IPS-NIHi7 (cell line): Measurements from ENCODE around the gene SEMA4A.
"Not testable (repeated sequence)": the region's sequence is repeated elsewhere in the genome, so short reads cannot be mapped to it uniquely, and the experiment has no call there.

Experiments used
- DNase-seq: peaks from one replicate; pipeline ENCODE4 v3.0.0; 2012; ENCODE audit warnings: mixed read lengths; ENCODE audit errors: extremely low spot score

SEMA4A gene

GRCh38 chr1:156194300-156194652 lies 40.9 kb downstream of the SEMA4A start:
- DNase-seq, result no peak

DNA sequence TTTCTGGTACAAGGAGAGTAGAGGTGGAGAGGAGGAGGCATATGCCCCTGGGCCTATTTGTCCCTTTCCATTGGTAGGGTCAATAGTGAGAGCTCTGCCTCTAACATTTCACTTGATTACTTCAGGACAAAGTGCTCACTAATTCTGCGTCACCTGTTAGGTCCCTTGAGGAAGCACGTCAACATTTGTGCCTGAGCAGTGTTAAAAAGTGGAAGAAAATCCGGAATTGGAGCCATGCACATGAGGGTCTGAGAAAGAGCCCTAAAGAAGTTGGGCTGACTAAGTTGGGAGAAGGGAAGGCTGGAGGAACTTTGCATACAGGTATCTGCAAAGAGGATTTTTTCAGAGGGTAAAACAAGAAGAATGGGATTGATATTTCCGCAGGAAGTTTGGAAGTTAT lies 42.5 kb downstream of the SEMA4A start:
- DNase-seq, result no peak

- DNase-seq, result no peak
Observed at GRCh38 chr1:156196445-156196844, 43.1 kb downstream of the SEMA4A start.

DNA sequence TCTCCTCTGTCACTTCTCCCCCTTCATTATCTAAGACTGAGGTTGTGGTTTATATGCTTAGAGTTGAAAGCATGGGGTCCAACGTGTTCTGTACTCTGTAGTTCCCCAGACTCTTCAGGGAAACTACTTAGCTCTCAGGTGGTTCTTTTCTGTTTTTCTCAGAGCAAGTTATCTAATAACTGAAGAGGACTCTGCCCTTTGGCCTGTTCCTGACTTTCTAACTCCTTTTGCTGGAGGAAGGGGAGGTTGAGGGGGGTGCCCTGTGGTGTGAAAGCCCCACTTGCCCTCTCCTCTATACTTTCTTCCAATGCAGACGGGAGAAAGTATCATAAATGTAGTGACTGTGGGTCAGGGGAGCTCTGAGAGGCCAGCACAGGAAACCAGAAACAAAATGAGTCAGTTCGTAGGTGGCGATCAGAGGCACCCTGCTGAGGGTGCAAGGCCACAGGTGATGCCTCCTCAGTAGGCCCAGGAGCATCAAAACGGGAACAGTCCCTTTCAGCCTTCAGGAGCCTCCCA lies 45.5 kb downstream of the SEMA4A start:
- no peak for DNase-seq

DNA sequence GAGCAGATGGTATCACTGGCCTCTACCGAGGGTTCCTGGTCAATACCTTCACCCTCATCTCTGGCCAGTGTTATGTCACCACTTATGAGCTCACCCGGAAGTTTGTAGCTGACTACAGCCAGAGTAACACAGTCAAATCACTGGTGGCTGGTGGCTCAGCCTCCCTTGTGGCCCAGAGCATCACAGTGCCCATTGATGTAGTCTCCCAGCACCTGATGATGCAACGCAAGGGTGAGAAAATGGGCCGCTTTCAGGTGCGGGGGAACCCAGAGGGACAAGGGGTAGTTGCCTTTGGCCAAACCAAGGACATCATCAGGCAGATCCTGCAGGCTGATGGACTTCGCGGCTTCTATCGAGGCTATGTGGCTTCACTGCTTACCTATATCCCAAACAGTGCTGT lies 46.7 kb downstream of the SEMA4A start:
- DNase-seq, result no peak

GRCh38 chr1:156203331-156203730 lies 49.9 kb downstream of the SEMA4A start:
- DNase-seq, result no peak

- DNase-seq, result no peak
Observed at GRCh38 chr1:156204686-156205085, 51.3 kb downstream of the SEMA4A start.

DNA sequence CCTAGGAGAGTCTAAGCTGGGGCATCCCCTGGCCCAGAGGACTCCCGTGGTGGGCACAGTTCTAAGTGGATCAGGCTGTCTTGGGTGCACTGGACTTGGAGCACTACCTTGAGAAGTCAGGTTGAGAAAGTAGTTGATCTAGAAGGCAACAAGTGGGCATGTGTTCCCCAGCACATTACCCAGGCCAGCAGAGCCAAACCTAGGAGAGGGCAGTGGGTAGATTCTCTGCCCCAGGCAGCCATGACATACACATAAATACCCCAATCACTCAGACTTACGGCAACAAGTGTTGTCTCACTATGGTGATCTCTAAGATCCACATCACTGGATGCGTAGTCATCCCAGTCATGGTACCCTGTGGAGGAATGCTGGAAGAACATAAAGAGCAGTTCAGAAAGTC lies 57.9 kb downstream of the SEMA4A start:
- DNase-seq, result no peak

DNA sequence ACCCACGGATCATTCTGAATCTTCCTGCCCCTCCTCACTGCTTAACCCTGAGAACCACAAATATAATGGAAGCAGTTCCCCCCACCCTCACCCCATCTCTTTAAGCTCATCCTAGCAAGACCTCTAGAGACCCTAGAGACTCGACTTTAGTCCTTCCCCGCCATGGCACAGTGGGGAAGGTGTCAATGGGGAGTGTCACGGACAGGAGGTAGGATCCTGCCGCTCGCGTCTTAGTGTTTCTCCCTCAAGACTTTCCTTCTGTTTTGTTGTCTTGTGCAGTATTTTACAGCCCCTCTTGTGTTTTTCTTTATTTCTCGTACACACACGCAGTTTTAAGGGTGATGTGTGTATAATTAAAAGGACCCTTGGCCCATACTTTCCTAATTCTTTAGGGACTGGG lies 58.7 kb downstream of the SEMA4A start:
- DNase-seq, result no peak

DNA sequence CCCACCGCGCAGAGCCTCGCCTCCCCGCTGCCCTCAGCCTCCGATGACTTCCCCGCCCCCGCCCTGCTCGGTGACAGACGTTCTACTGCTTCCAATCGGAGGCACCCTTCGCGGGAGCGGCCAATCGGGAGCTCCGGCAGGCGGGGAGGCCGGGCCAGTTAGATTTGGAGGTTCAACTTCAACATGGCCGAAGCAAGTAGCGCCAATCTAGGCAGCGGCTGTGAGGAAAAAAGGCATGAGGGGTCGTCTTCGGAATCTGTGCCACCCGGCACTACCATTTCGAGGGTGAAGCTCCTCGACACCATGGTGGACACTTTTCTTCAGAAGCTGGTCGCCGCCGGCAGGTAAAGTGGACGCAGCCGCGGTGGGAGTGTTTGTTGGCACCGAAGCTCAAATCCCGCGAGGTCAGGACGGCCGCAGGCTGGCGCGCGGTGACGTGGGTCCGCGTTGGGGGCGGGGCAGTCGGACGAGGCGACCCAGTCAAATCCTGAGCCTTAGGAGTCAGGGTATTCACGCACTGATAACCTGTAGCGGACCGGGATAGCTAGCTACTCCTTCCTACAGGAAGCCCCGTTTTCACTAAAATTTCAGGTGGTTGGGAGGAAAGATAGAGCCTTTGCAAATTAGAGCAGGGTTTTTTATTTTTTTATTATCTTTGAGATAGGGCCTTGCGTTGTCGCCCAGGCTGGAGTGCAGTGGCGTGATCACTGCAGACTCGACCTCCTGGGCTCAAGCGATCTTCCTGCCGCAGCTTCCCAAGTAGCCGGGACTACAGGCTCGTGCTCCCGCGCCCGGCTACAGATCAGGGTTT lies 59.7 kb downstream of the SEMA4A start, which contains the start of gene PMF1:
Gene PMF1 (plus strand): TSS at position 175 of the 811 bp plus-strand sequence. CDS start 9 bp downstream, at position 184.
- peak; percentile 100 for DNase-seq

- no peak for DNase-seq
Observed at GRCh38 chr1:156213644-156213966, 60.2 kb downstream of the SEMA4A start.

GRCh38 chr1:156214024-156214748 lies 60.8 kb downstream of the SEMA4A start:
- DNase-seq, result no peak

DNA sequence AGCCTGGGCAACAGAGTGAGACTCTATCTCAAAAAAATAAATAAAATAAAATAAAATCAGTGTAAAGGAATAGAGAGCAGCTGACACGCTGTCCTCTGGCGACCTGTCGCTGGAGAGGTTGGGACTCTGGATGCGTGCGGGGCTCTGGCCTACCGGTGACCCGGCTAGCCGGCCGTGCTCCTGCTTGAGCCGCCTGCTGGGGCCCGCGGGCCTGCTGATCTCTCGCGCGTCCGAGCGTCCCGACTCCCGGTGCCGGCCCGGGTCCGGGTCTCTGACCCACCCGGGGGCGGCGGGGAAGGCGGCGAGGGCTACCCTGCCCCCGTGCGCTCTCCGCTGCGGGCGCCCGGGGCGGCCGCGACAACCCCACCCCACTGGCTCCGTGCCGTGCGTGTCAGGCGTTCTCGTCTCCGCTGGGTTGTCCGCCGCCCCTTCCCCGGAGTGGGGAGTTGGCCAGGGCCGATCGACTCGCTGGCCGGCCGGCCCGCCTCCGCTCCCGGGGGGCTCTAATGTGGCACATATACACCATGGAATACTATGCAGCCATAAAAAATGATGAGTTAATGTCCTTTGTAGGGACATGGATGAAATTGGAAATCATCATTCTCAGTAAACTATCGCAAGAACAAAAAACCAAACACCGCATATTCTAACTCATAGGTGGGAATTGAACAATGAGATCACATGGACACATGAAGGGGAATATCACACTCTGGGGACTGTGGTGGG lies 63.1 kb downstream of the SEMA4A start:
- not testable (repeated sequence) for DNase-seq

DNA sequence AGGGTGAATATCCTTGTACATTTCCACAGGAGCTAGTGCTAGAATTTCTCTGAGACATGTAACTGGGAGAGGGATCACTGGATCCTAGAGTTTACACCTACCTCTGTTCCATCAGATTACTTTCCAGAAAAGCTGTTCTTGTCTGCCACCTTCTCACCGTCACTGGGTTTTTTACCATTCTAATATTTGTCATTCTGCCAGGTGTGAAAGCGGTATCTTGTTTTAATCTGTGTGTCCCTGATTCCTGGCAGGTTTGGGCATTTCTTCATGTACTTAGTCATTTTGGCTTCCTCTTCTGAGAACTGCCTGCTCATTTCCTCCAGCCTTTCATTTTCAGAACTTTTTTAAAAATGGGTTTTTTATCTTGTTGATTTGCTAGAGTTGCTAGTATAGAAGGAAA lies 64.5 kb downstream of the SEMA4A start:
- DNase-seq, result no peak

- DNase-seq, result no peak
Observed at GRCh38 chr1:156220226-156220625, 66.8 kb downstream of the SEMA4A start.

DNA sequence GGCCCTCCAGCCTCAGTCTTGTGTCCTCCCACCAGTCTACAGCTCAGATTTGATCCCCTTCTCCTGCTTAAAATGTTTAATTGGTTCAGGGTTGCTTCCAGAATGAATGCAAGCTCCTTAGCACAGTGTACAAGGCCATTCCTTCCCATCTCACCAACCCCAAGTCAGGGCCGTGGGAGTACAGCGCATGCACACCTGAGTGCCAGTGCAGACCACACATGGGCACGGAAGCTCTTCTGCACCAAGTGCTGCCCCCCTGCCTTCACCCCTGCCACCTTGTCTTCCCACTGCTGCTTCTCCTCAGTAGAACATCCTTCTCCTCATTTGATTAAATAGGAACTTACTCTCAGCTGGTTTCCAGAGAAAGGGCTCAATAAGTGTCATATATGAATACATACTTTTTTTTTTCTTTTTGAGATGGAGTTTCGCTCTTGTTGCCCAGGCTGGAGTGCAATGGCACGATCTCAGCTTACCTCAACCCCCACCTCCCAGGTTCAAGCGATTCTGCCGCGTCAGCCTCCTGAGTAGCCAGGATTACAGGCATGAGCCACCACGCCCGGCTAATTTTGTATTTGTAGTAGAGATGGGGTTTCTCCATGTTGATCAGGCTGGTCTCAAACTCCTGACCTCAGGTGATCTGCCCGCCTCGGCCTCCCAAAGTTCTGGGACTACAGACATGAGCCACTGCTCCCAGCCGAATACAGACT lies 68.8 kb downstream of the SEMA4A start:
- no peak for DNase-seq

GRCh38 chr1:156225677-156226014 lies 72.3 kb downstream of the SEMA4A start:
- DNase-seq, result no peak

- DNase-seq, result no peak
Observed at GRCh38 chr1:156226116-156226538, 72.7 kb downstream of the SEMA4A start.

GRCh38 chr1:156226782-156227181 lies 73.4 kb downstream of the SEMA4A start:
- DNase-seq, result no peak
